Lower leg skin (tissue), 4 donors: Measurements from ENCODE around the gene ERAP2. TPM values are rescaled to one million over a fixed set of nuclear protein-coding genes. Genes with fewer than 3 reads are reported as not detected.

ENCODE experiments used
- DNase-seq, 2 donors: peaks; one replicate each; pipeline ENCODE4 v3.0.0-alpha.2; 2019; ENCODE audit warnings: low spot score in 2 of 2
- H3K4me3 ChIP-seq: fragments of 200-600 bp; sonication (generic); 2 replicates; pipeline ENCODE4 v1.5.1; 2017; ENCODE audit warnings: mild to moderate bottlenecking, low read depth; ENCODE audit not compliant: poor library complexity, severe bottlenecking
- CTCF ChIP-seq, 3 donors: fragments of 450-650 bp; IDR thresholded peaks; one replicate each; pipeline ENCODE4 v1.5.1; 2016; ENCODE audit warnings: antibody characterized with exemption in 3 of 3, mild to moderate bottlenecking in 3 of 3, moderate library complexity in 2 of 3
- POLR2A ChIP-seq, 2 donors: fragments of 450-650 bp; IDR thresholded peaks; one replicate each; pipeline ENCODE4 v1.6.1; 2016 to 2017; ENCODE audit warnings: antibody characterized with exemption in 2 of 2, mild to moderate bottlenecking in 1 of 2, moderate library complexity in 1 of 2
- WGBS, 2 donors: methylation state at CpG; one replicate each; pipeline ENCODE4 v1.1.5; 2018; 5-methylcytosine and 5-hydroxymethylcytosine counted together
- intact Hi-C: fragments of 100-400 bp; cut with DNase I; formaldehyde crosslinking; loops from one replicate; pipeline ENCODE4 v1.15.0; 2023; ENCODE audit warnings: low total_unique reads
- total RNA-seq, 4 donors: library from RNA; depleted of rRNA; stranded (reverse); fragments of >200 nt; gene quantifications; one replicate each; pipeline ENCODE4 v1.1.0, GENCODE V29; 2016

Gene ERAP2
- total RNA-seq, 4 donors from 2014 or later = 5.0 to 11.0 (median 9.3) TPM

DNA sequence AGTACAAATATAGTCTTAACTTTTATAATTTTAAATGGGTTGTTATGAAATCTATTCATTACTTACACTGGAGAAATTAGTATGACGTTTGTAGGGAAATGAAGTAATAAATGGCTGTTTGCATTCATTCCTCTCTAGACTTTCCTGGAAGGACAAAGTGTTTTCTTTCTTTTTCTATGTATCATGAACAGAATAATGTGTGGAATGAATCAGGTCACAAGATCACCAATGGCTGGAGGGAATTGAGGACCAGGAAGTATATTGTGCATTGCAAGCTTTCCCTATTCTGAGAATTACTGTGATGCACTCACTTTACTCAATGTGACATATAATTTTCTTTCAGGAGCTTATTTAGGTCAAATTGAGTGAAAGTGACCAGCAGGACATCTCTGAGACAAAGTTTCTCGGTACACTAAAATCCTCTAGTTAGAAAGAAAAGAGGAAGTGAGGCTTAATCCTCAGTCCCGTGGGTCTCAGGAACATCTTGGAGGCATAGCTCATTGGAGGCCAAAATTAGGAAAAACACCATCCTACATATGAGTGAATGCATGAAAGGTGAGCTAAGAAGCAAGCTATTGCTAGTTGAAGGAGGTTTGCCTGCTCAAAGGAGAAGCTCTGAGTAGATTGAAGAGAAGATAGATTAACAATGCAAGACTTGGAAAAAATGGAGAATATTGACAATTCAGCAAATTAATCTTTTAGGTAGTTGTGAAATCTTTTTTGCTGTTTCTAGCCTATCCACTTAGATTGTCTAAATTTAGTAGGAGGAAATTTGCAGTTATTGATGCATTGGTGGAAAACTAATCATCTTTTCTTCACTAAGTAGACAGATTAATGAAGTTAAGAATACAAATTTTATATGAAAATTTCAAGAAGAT, 28.0 kb downstream of the ERAP2 start:
- intact Hi-C loops = no loop called here
- DNase-seq = no peak
- no peak overlapping the region for H3K4me3 ChIP-seq
- TF ChIP-seq POLR2A (IDR thresholded peaks at IDR 0.05) (no peak), CTCF (IDR thresholded peaks at IDR 0.05) (no peak)
- 68 to 82% methylated on average over 3 of the region's 3 CpGs for WGBS, 2 donors

- WGBS, 2 donors = 87 to 89% methylated on average over 3 of the region's 3 CpGs
- TF ChIP-seq POLR2A (IDR thresholded peaks at IDR 0.05) (no peak), CTCF (IDR thresholded peaks at IDR 0.05) (no peak)
Measured at GRCh38 chr5:96905864-96906263, 29.6 kb downstream of the ERAP2 start.

DNA sequence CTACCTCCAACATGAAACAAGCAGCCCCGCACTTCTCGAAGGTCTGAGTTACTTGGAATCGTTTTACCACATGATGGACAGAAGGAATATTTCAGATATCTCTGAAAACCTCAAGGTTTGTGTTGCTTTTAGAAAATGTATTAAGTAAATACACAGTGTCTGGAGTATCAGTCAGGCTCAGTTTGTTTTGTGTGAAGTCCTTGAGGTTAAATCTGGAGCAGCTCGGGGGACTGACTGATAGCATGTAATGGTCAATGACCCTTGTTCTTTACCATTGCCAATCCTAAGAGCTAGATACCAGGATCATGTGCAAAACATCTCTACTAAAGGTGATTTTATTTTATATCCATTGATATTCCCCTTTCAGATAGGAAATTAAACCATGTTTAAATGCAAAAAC, 32.7 kb downstream of the ERAP2 start:
- no peak for DNase-seq
- H3K4me3 ChIP-seq = no peak overlapping the region
- intact Hi-C loops = no loop called here
- WGBS, 2 donors = 93 to 96% methylated on average over 4 of the region's 4 CpGs
- TF ChIP-seq CTCF (IDR thresholded peaks at IDR 0.05) = no peak
- TF ChIP-seq POLR2A (IDR thresholded peaks at IDR 0.05) = no peak

More at GRCh38 chr5:96905864-96906263, 29.6 kb downstream of the ERAP2 start:
- no peak for DNase-seq
- H3K4me3 ChIP-seq = no peak overlapping the region
- intact Hi-C loops = no loop called here

- TF ChIP-seq POLR2A (IDR thresholded peaks at IDR 0.05) = no peak
- intact Hi-C loops = no loop called here
- 94 to 97% methylated on average over 4 of the region's 4 CpGs for WGBS, 2 donors
- no peak for DNase-seq
- H3K4me3 ChIP-seq = no peak overlapping the region
Measured at GRCh38 chr5:96909435-96909834, 33.1 kb downstream of the ERAP2 start.

DNA sequence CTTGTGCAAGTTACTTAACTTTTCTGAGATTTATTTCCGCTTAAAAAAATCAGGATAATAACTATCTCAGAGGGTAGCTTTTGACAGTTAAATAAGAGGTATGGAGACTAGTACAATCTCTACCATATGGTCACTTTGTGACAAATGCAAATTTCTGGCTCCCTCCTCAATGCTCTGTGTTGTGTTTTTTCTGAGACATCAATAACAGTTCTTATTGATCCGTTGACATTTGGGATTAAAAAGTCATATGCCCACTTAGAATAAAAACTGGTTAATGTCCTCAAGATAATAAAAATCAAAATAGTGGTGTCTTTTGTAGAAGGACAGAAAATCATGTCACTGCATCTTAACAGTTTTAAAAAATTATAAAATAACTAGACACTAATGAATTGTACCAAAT, 34.8 kb downstream of the ERAP2 start:
- WGBS, 2 donors = 96 to 97% methylated on average over 2 of the region's 2 CpGs
- intact Hi-C loops = no loop called here
- TF ChIP-seq CTCF (IDR thresholded peaks at IDR 0.05) (no peak), POLR2A (IDR thresholded peaks at IDR 0.05) (no peak)
- H3K4me3 ChIP-seq = no peak overlapping the region
- DNase-seq = no peak

DNA sequence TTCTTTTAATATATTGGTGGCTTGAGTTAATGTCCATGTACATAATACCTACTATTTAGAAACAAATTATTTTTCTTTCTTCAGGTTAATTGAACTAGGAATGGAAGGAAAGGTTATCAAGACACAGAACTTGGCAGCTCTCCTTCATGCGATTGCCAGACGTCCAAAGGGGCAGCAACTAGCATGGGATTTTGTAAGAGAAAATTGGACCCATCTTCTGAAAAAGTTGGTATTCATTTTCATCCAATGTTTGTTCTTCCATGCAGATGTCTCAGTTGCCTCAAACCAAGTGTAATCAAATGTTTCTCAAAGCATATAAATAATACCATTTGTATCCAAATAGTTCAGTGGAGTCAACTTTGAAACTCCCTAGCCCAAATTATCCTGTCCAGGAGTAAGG, 36.9 kb downstream of the ERAP2 start:
- H3K4me3 ChIP-seq = no peak overlapping the region
- DNase-seq = no peak
- no peak for TF ChIP-seq POLR2A (IDR thresholded peaks at IDR 0.05)
- TF ChIP-seq CTCF (IDR thresholded peaks at IDR 0.05) = no peak
- intact Hi-C loops = no loop called here
- 86 to 89% methylated on average over 2 of the region's 2 CpGs for WGBS, 2 donors
